GM23248 (cell line): ENCODE results near the gene COL1A2. TPM values are rescaled to one million over a fixed set of nuclear protein-coding genes. Genes with fewer than 3 reads are reported as not detected.
A peak's percentile ranks its signal among the peaks of the same experiment; 100 is the strongest.

ENCODE experiments used
- DNase-seq: peaks from one replicate; pipeline ENCODE4 v3.0.0-alpha.2; 2015
- H2AFZ ChIP-seq: fragments of 200-600 bp; sonication (generic); 2 replicates; pipeline ENCODE4 v1.6.1; 2016; ENCODE audit warnings: antibody characterized with exemption
- H3F3A ChIP-seq: fragments of 200-600 bp; sonication (generic); 2 replicates; pipeline ENCODE4 v1.6.1; 2016; ENCODE audit warnings: mild to moderate bottlenecking, antibody characterized with exemption, mixed run types; ENCODE audit not compliant: insufficient read depth
- H3K27ac ChIP-seq: fragments of 200-600 bp; sonication (generic); 2 replicates; pipeline ENCODE4 v1.5.1; 2016; ENCODE audit warnings: mild to moderate bottlenecking
- H3K27me3 ChIP-seq: fragments of 200-600 bp; sonication (generic); replicated peaks from 2 replicates; pipeline ENCODE4 v1.6.1; 2016; ENCODE audit warnings: mild to moderate bottlenecking; ENCODE audit not compliant: insufficient read depth
- H3K36me3 ChIP-seq: fragments of 200-600 bp; sonication (generic); 2 replicates; pipeline ENCODE4 v1.6.1; 2016; ENCODE audit warnings: low read depth, mild to moderate bottlenecking
- H3K4me1 ChIP-seq: fragments of 200-600 bp; sonication (generic); 2 replicates; pipeline ENCODE4 v1.6.1; 2016; ENCODE audit warnings: mild to moderate bottlenecking; ENCODE audit not compliant: insufficient read depth
- H3K4me2 ChIP-seq: fragments of 200-600 bp; sonication (generic); one replicate; pipeline ENCODE4 v1.6.1; 2016; ENCODE audit warnings: mild to moderate bottlenecking; ENCODE audit not compliant: unreplicated experiment
- H3K4me3 ChIP-seq: fragments of 200-600 bp; sonication (generic); 2 replicates; pipeline ENCODE4 v1.5.1; 2016; ENCODE audit warnings: mild to moderate bottlenecking
- H3K79me2 ChIP-seq: fragments of 200-600 bp; sonication (generic); 2 replicates; pipeline ENCODE4 v1.6.1; 2016; ENCODE audit warnings: mild to moderate bottlenecking; ENCODE audit not compliant: insufficient read depth
- H3K9ac ChIP-seq: fragments of 200-600 bp; sonication (generic); 2 replicates; pipeline ENCODE4 v1.6.1; 2016; ENCODE audit warnings: mild to moderate bottlenecking
- H3K9me2 ChIP-seq: fragments of 200-600 bp; sonication (generic); 2 replicates; pipeline ENCODE4 v1.6.1; 2016; ENCODE audit warnings: mixed run types, mild to moderate bottlenecking, moderate library complexity; ENCODE audit not compliant: insufficient read depth
- H3K9me3 ChIP-seq: fragments of 200-600 bp; sonication (generic); one replicate; pipeline ENCODE4 v1.6.1; 2017; ENCODE audit warnings: low read depth
- H4K20me1 ChIP-seq: fragments of 200-600 bp; sonication (generic); 2 replicates; pipeline ENCODE4 v1.6.0; 2016; ENCODE audit not compliant: insufficient read depth
- EZH2 ChIP-seq: fragments of 200-600 bp; sonication (generic); IDR thresholded peaks from 2 replicates; pipeline ENCODE4 v1.6.1; 2018; ENCODE audit warnings: antibody characterized with exemption, mild to moderate bottlenecking; ENCODE audit not compliant: insufficient read depth, poor library complexity, severe bottlenecking
- EZH2phosphoT487 ChIP-seq: fragments of 200-600 bp; sonication (generic); IDR thresholded peaks from 2 replicates; pipeline ENCODE4 v1.6.1; 2018; ENCODE audit warnings: antibody characterized with exemption, moderate library complexity, mild to moderate bottlenecking, low read depth; ENCODE audit not compliant: insufficient read depth
- WGBS, 2 experiments: methylation state at CpG; one replicate each; pipeline ENCODE4 v1.1.6; 2015 to 2017; ENCODE audit warnings: low lambda C conversion rate in 2 of 2, low coverage in 1 of 2; ENCODE audit errors: missing lambda C conversion rate in 2 of 2; 5-methylcytosine and 5-hydroxymethylcytosine counted together
- in situ Hi-C: fragments of 300-500 bp; cut with MboI; formaldehyde crosslinking; loops from 2 replicates; pipeline ENCODE4 v1.15.0; 2020
- polyA plus RNA-seq: library from polyadenylated mRNA; unstranded; fragments of >200 nt; fragmentation: Nextera tagmentation; extraction: Ambion mirVana; gene quantifications from 2 replicates; pipeline ENCODE4 v1.2.1, GENCODE V29; 2016
- total RNA-seq: library from RNA; depleted of rRNA; stranded (reverse); fragments of >200 nt; shearing (Covaris generic); gene quantifications from 2 replicates; pipeline ENCODE4 v1.2.3, GENCODE V29; 2014

The COL1A2 gene
- total and polyA plus RNA-seq, 2 experiments from 2014 or later, result 9,779 to 11,288 TPM

GRCh38 chr7:94395141-94396036 is 694 bp downstream of the COL1A2 start:
- TF ChIP-seq EZH2phosphoT487, result peak; percentile 79; the same call in 1 of the 2 replicates
- TF ChIP-seq EZH2, result no peak
- peak overlapping the region; percentile 100 for H3K9ac ChIP-seq
- H3K27ac ChIP-seq, result peak overlapping the region; percentile 100
- in situ Hi-C loops, result loop anchor here (10.0 kb wide), 1 partner anchor 101 kb away; no protein-coding TSS in a partner anchor
- H3K79me2 ChIP-seq, result peaks cover 83% of the 10 kb centered on the region
- peaks cover 28% of the 10 kb centered on the region for H3K4me1 ChIP-seq
- no peaks in the 10 kb centered on the region for H3K27me3 ChIP-seq
- DNase-seq, result peak; percentile 89
- H4K20me1 ChIP-seq, result no peaks in the 10 kb centered on the region
- no peak overlapping the region for H2AFZ ChIP-seq
- H3K4me2 ChIP-seq, result peak overlapping the region; percentile 98
- peaks cover 73% of the 10 kb centered on the region for H3F3A ChIP-seq
- WGBS, 2 experiments, result 2% methylated on average over 14 of the region's 14 CpGs
- H3K36me3 ChIP-seq, result peaks cover 54% of the 10 kb centered on the region
- no peaks in the 10 kb centered on the region for H3K9me2 ChIP-seq
- no peaks in the 10 kb centered on the region for H3K9me3 ChIP-seq
- H3K4me3 ChIP-seq, result peak overlapping the region; percentile 99

- in situ Hi-C loops, result loop anchor here (10.0 kb wide), 1 partner anchor 101 kb away; no protein-coding TSS in a partner anchor
- H3K9ac ChIP-seq, result peak overlapping the region; percentile 100
- TF ChIP-seq EZH2phosphoT487, result no peak
- TF ChIP-seq EZH2, result no peak
- no peak overlapping the region for H2AFZ ChIP-seq
- peak overlapping the region; percentile 100 for H3K27ac ChIP-seq
- DNase-seq, result peak; percentile 91
- peaks cover 28% of the 10 kb centered on the region for H3K4me1 ChIP-seq
- H3K9me3 ChIP-seq, result no peaks in the 10 kb centered on the region
- peaks cover 85% of the 10 kb centered on the region for H3K79me2 ChIP-seq
- peaks cover 80% of the 10 kb centered on the region for H3F3A ChIP-seq
- H3K4me3 ChIP-seq, result peak overlapping the region; percentile 99
- WGBS, 2 experiments, result 2% methylated on average over 3 of the region's 3 CpGs
- H3K4me2 ChIP-seq, result peak overlapping the region; percentile 98
- H3K36me3 ChIP-seq, result peaks cover 60% of the 10 kb centered on the region
- no peaks in the 10 kb centered on the region for H3K9me2 ChIP-seq
- no peaks in the 10 kb centered on the region for H3K27me3 ChIP-seq
- no peaks in the 10 kb centered on the region for H4K20me1 ChIP-seq
Measured at GRCh38 chr7:94396037-94396431, 1.3 kb downstream of the COL1A2 start.

- Histone ChIP-seq H3K79me2 (peaks cover 85% of the 10 kb centered on the region), H3K9me3 (no peaks in the 10 kb centered on the region), H3K4me1 (peaks cover 24% of the 10 kb centered on the region), H3K9me2 (no peaks in the 10 kb centered on the region), H3K9ac (peak overlapping the region; percentile 100), H2AFZ (no peak overlapping the region), H3K36me3 (peaks cover 66% of the 10 kb centered on the region), H3K27ac (peak overlapping the region; percentile 100), H3K4me3 (peak overlapping the region; percentile 99), H3K4me2 (peak overlapping the region; percentile 98), H3K27me3 (no peaks in the 10 kb centered on the region), H4K20me1 (no peaks in the 10 kb centered on the region), H3F3A (peaks cover 79% of the 10 kb centered on the region)
- WGBS, 2 experiments, result 1 to 2% methylated on average over 4 of the region's 4 CpGs
- DNase-seq, result peak; percentile 81
- in situ Hi-C loops, result loop anchor here (10.0 kb wide), 1 partner anchor 102 kb away; no protein-coding TSS in a partner anchor
- no peak for TF ChIP-seq EZH2phosphoT487
- TF ChIP-seq EZH2, result no peak
Measured at GRCh38 chr7:94396596-94396995, 1.9 kb downstream of the COL1A2 start.

- in situ Hi-C loops, result loop anchor here (10.0 kb wide), 1 partner anchor 103 kb away; no protein-coding TSS in a partner anchor
- H3K9me2 ChIP-seq, result no peaks in the 10 kb centered on the region
- peak overlapping the region; percentile 100 for H3K27ac ChIP-seq
- peaks cover 79% of the 10 kb centered on the region for H3F3A ChIP-seq
- 0 to 4% methylated on average over 1 of the region's 1 CpG for WGBS, 2 experiments
- H3K4me3 ChIP-seq, result peak overlapping the region; percentile 99
- peaks cover 26% of the 10 kb centered on the region for H3K4me1 ChIP-seq
- peak overlapping the region; percentile 98 for H3K4me2 ChIP-seq
- DNase-seq, result peak; percentile 73
- peak overlapping the region; percentile 100 for H3K9ac ChIP-seq
- no peak for TF ChIP-seq EZH2
- TF ChIP-seq EZH2phosphoT487, result no peak
- H2AFZ ChIP-seq, result no peak overlapping the region
- H3K9me3 ChIP-seq, result no peaks in the 10 kb centered on the region
- H3K79me2 ChIP-seq, result peaks cover 92% of the 10 kb centered on the region
- no peaks in the 10 kb centered on the region for H3K27me3 ChIP-seq
- peaks cover 77% of the 10 kb centered on the region for H3K36me3 ChIP-seq
- H4K20me1 ChIP-seq, result no peaks in the 10 kb centered on the region
Measured at GRCh38 chr7:94397722-94398121, 3.0 kb downstream of the COL1A2 start.
